Panc1 (cell line): ENCODE data around the gene CCDC15. TPM values are rescaled to one million over a fixed set of nuclear protein-coding genes. Genes with fewer than 3 reads are reported as not detected.

Experiments
- ATAC-seq: fragments of 200-7000 bp; cut with Tn5 transposase; 2 replicates; pipeline ENCODE4 v1.9.1; 2020; ENCODE audit warnings: mild to moderate bottlenecking, moderate library complexity
- BruUV-seq: library from RNA; stranded (reverse); fragments of 400-500 nt; replicated peaks from 2 replicates; lab custom pipeline; 2021; lab: Mats Ljungman, UMichigan
- CTCF ChIA-PET: fragments of 300-600 bp; sonication (Branson Sonifier 250); formaldehyde crosslinking; loops from one replicate; lab custom pipeline; 2022; ENCODE audit warnings: antibody characterized with exemption; lab: Charles Lee
- POLR2A ChIA-PET: fragments of 300-600 bp; sonication (Branson Sonifier 250); formaldehyde crosslinking; loops from one replicate; lab custom pipeline; 2022; ENCODE audit warnings: antibody characterized with exemption; lab: Charles Lee
- DNase-seq: peaks from one replicate; pipeline ENCODE4 v3.0.0-alpha.2; 2010; ENCODE audit warnings: low read depth, low spot score
- H3K27ac ChIP-seq: 2 replicates; pipeline ENCODE4 v1.5.1; 2011; ENCODE audit warnings: mild to moderate bottlenecking, low read length, inconsistent platforms
- H3K27me3 ChIP-seq: fragments of 200-500 bp; sonication (Bioruptor generic); 2 replicates; pipeline ENCODE4 v1.6.0; 2014; ENCODE audit warnings: low read length, inconsistent platforms; ENCODE audit not compliant: control insufficient read depth, insufficient read depth
- H3K36me3 ChIP-seq: fragments of 200-500 bp; sonication (Bioruptor generic); 2 replicates; pipeline ENCODE4 v1.5.1; 2014; ENCODE audit warnings: inconsistent platforms, mild to moderate bottlenecking, low read length, moderate library complexity; ENCODE audit not compliant: control insufficient read depth, insufficient read depth
- H3K4me1 ChIP-seq: 2 replicates; pipeline ENCODE4 v1.5.1; 2011; ENCODE audit warnings: inconsistent platforms, mild to moderate bottlenecking, low read length, moderate library complexity; ENCODE audit not compliant: control insufficient read depth, insufficient read depth
- H3K4me3 ChIP-seq, 2 experiments: 2 replicates each; pipeline ENCODE4 v1.5.1; 2011 to 2012; ENCODE audit warnings: low read depth in 2 of 2, low read length in 2 of 2, mild to moderate bottlenecking in 2 of 2, inconsistent platforms in 1 of 2, moderate library complexity in 1 of 2
- H3K9me3 ChIP-seq: fragments of 200-500 bp; sonication (Bioruptor generic); 2 replicates; pipeline ENCODE4 v1.5.1; 2014; ENCODE audit warnings: low read depth, mild to moderate bottlenecking, inconsistent platforms, low read length, moderate library complexity; ENCODE audit not compliant: control insufficient read depth, insufficient read depth
- POLR2AphosphoS5 ChIP-seq: IDR thresholded peaks from 2 replicates; pipeline ENCODE4 v1.6.1; 2012; ENCODE audit warnings: mild to moderate bottlenecking, low read depth, low read length, moderate library complexity
- SIN3A ChIP-seq: IDR thresholded peaks from 2 replicates; pipeline ENCODE4 v1.6.1; 2012; ENCODE audit warnings: low read depth, mild to moderate bottlenecking, low read length, moderate library complexity, borderline replicate concordance; ENCODE audit not compliant: insufficient read depth
- TCF7L2 ChIP-seq: IDR thresholded peaks from 2 replicates; pipeline ENCODE4 v1.6.1; 2011; ENCODE audit warnings: mild to moderate bottlenecking, low read depth, low read length, inconsistent platforms
- in situ Hi-C: cut with HindIII; loops from 2 replicates; pipeline ENCODE4 v1.10.0; 2016; ENCODE audit warnings: low sequenced_read_pairs, low pct_unique_long_range_greater_than_20kb
- intact Hi-C: fragments of 100-400 bp; cut with micrococcal nuclease; formaldehyde crosslinking; loops from one replicate; pipeline ENCODE4 v1.10.0; 2022; ENCODE audit not compliant: unreplicated experiment
- total RNA-seq: library from RNA; stranded (reverse); gene quantifications from one replicate; pipeline ENCODE4 v1.2.1, GENCODE V29; 2021; ENCODE audit not compliant: unreplicated experiment
- TF ChIP-seq, protein P1 (sequence below): fragments of 450-650 bp; IDR thresholded peaks from 2 replicates; pipeline ENCODE4 v1.5.1; 2017; ENCODE audit warnings: mild to moderate bottlenecking
- TF ChIP-seq, protein P2 (sequence below), 2 experiments: IDR thresholded peaks; 2 replicates each; pipeline ENCODE4 v1.6.1; 2011 to 2012; ENCODE audit warnings: low read depth in 2 of 2, control low read depth in 1 of 2, low read length in 1 of 2, mild to moderate bottlenecking in 1 of 2, moderate library complexity in 1 of 2; ENCODE audit not compliant: insufficient read depth in 1 of 2

CCDC15 gene
- total RNA-seq, 1 experiment from 2014 or later, result 2.8 TPM

DNA sequence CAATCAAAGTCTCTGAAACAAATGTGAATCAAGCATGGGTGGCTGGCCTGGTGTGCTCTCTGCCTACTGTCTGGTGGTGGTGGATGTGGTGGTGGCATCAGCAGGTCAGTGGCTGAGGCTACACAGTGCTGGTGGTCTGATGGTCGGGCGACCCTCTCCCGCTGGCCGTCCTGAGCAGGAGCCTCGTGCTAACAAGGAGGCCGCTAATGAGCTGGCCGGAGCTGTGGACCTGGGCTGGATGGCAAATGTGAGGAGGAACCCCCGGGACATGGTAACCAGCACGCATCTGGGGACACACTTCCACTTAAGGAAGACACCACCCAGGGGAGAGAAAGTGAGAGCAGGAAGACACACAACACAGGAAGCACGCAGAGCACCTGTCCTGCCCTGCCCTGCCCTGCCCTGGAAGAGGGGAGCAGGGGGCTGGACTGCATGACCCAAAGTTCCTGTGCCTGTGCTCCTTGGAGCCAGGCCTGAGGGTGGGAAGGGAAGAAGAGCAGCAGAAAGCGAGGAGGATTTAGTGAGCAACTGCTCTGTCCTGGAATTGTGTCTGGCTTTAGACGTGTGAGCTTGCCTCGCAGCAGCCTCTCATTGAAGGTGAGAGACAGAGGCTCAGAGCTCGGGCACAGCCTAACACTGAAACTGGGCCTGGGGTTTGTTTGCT, 132.8 kb downstream of the CCDC15 start:
- no TSS peak for BruUV-seq
- ChIA-PET POLR2A (interaction anchor here (0.6 to 0.7 kb wide), 2 partner anchors 263 to 433 kb away, joined by 3 read pairs; no protein-coding TSS in a partner anchor), CTCF (no interaction called here)
- DNase-seq, result no peak
- in situ Hi-C loops, result no loop called here
- Histone ChIP-seq H3K4me3 (no peak overlapping the region), H3K9me3 (no peaks in the 10 kb centered on the region), H3K27ac (no peak overlapping the region), H3K4me1 (no peaks in the 10 kb centered on the region), H3K36me3 (no peaks in the 10 kb centered on the region), H3K27me3 (no peaks in the 10 kb centered on the region)
- ATAC-seq, result no peak
- TF ChIP-seq, protein P1, sequence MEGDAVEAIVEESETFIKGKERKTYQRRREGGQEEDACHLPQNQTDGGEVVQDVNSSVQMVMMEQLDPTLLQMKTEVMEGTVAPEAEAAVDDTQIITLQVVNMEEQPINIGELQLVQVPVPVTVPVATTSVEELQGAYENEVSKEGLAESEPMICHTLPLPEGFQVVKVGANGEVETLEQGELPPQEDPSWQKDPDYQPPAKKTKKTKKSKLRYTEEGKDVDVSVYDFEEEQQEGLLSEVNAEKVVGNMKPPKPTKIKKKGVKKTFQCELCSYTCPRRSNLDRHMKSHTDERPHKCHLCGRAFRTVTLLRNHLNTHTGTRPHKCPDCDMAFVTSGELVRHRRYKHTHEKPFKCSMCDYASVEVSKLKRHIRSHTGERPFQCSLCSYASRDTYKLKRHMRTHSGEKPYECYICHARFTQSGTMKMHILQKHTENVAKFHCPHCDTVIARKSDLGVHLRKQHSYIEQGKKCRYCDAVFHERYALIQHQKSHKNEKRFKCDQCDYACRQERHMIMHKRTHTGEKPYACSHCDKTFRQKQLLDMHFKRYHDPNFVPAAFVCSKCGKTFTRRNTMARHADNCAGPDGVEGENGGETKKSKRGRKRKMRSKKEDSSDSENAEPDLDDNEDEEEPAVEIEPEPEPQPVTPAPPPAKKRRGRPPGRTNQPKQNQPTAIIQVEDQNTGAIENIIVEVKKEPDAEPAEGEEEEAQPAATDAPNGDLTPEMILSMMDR, result no peak
- TF ChIP-seq TCF7L2 (no peak), SIN3A (no peak), POLR2AphosphoS5 (no peak)
- TF ChIP-seq, protein P2, sequence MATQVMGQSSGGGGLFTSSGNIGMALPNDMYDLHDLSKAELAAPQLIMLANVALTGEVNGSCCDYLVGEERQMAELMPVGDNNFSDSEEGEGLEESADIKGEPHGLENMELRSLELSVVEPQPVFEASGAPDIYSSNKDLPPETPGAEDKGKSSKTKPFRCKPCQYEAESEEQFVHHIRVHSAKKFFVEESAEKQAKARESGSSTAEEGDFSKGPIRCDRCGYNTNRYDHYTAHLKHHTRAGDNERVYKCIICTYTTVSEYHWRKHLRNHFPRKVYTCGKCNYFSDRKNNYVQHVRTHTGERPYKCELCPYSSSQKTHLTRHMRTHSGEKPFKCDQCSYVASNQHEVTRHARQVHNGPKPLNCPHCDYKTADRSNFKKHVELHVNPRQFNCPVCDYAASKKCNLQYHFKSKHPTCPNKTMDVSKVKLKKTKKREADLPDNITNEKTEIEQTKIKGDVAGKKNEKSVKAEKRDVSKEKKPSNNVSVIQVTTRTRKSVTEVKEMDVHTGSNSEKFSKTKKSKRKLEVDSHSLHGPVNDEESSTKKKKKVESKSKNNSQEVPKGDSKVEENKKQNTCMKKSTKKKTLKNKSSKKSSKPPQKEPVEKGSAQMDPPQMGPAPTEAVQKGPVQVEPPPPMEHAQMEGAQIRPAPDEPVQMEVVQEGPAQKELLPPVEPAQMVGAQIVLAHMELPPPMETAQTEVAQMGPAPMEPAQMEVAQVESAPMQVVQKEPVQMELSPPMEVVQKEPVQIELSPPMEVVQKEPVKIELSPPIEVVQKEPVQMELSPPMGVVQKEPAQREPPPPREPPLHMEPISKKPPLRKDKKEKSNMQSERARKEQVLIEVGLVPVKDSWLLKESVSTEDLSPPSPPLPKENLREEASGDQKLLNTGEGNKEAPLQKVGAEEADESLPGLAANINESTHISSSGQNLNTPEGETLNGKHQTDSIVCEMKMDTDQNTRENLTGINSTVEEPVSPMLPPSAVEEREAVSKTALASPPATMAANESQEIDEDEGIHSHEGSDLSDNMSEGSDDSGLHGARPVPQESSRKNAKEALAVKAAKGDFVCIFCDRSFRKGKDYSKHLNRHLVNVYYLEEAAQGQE (IDR thresholded peaks at IDR 0.05; ENCODE audit: insufficient read depth in 1 of 2, low read depth in 2 of 2, low read length in 1 of 2), result no peak
- intact Hi-C loops, result no loop called here

DNA sequence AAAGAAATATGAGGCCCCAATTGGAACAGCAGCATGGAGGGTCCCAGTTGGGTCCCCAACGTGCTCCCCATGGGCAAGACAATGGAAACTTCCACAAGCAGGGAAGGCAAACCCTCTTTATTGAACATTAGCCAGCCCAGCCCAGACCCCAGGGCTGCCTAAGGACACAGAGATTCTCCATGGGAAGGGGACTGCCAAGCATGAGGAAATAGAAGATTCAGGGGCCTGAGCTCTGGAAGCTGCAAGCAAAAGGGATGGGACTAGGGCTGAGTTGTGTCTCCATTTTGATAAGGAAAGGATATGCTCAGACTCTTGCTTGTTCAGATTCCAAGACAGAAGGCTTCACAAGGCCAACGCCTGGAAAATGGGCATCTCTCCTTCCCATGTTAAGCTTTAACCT, 134.1 kb downstream of the CCDC15 start:
- no peaks in the 10 kb centered on the region for H3K9me3 ChIP-seq
- H3K36me3 ChIP-seq, result no peaks in the 10 kb centered on the region
- H3K4me3 ChIP-seq, result no peak overlapping the region
- no peaks in the 10 kb centered on the region for H3K4me1 ChIP-seq
- POLR2A ChIA-PET, result no interaction called here
- no peak for TF ChIP-seq POLR2AphosphoS5
- no peak for TF ChIP-seq SIN3A
- TF ChIP-seq TCF7L2, result no peak
- TF ChIP-seq, protein P2 (IDR thresholded peaks at IDR 0.05; ENCODE audit: insufficient read depth in 1 of 2, low read depth in 2 of 2, low read length in 1 of 2), result no peak
- TF ChIP-seq, protein P1, result no peak
- H3K27ac ChIP-seq, result no peak overlapping the region
- intact Hi-C loops (no loop called here), in situ Hi-C loops (no loop called here)
- no peak for DNase-seq
- CTCF ChIA-PET, result no interaction called here
- no peaks in the 10 kb centered on the region for H3K27me3 ChIP-seq
- BruUV-seq, result no TSS peak
- no peak for ATAC-seq
